GM19452 (cell line): ENCODE data around the gene MDFIC2.

Experiments used
- ATAC-seq: cut with Tn5 transposase; IDR thresholded peaks from one replicate; pipeline ENCODE4 v1.9.1; 2021; ENCODE audit not compliant: unreplicated experiment

Gene MDFIC2

GRCh38 chr3:70183781-70184504 is 128.5 kb downstream of the MDFIC2 start:
- no peak for ATAC-seq

- ATAC-seq, result no peak
Observed at GRCh38 chr3:70182166-70182565, 130.3 kb downstream of the MDFIC2 start.

- ATAC-seq, result no peak
Observed at GRCh38 chr3:70180664-70181063, 131.8 kb downstream of the MDFIC2 start.

GRCh38 chr3:70179111-70179510 is 133.3 kb downstream of the MDFIC2 start:
- ATAC-seq, result no peak

GRCh38 chr3:70177881-70178645 is 134.4 kb downstream of the MDFIC2 start:
- no peak for ATAC-seq

GRCh38 chr3:70176224-70176623 is 136.2 kb downstream of the MDFIC2 start:
- no peak for ATAC-seq

GRCh38 chr3:70156808-70157207 is 155.6 kb downstream of the MDFIC2 start:
- no peak for ATAC-seq

GRCh38 chr3:70150599-70150998 is 161.8 kb downstream of the MDFIC2 start:
- ATAC-seq, result no peak

GRCh38 chr3:70149714-70150400 is 162.6 kb downstream of the MDFIC2 start:
- no peak for ATAC-seq
